Measurements from ENCODE around the gene EEPD1. TPM values are rescaled to one million over a fixed set of nuclear protein-coding genes. Genes with fewer than 3 reads are reported as not detected.

The EEPD1 gene
- total and polyA plus RNA-seq, 11 donors: 3.7 to 12.2 (median 7.7) TPM

- peak in 1 of 4 donors; percentile 29 for ATAC-seq
- H3K4me1 ChIP-seq: peaks cover 0 to 62% (median 29%) of the 10 kb centered on the region in 12 donors
- WGBS, 4 donors: 54 to 72% (median 63%) methylated on average over 9 of the region's 9 CpGs
These were observed 49.3 kb downstream of the EEPD1 start for GRCh38 chr7:36202398-36202797.

GRCh38 chr7:36203071-36203790 lies 50.2 kb downstream of the EEPD1 start:
- DNase-seq (no peak), ATAC-seq (no peak)
- intact Hi-C loops (cut with DNase I): loop anchor here in 3 of 10 donors (10.0 kb wide), 3 partner anchors 48 to 82 kb away; partner anchors contain the start of gene EEPD1 (in 1 of the 3)
- Histone ChIP-seq H3K36me3 (no peaks in the 10 kb centered on the region), H3K4me1 (peaks cover 6 to 71% (median 36%) of the 10 kb centered on the region in 12 donors), H3K4me3 (no peak overlapping the region), H3K9me3 (no peaks in the 10 kb centered on the region), H3K27me3 (no peaks in the 10 kb centered on the region), H3K27ac (peak overlapping the region in 1 of 12 donors; percentile 27)
- 54 to 68% (median 58%) methylated on average over 8 of the region's 8 CpGs for WGBS, 4 donors
- TF ChIP-seq, protein P1, sequence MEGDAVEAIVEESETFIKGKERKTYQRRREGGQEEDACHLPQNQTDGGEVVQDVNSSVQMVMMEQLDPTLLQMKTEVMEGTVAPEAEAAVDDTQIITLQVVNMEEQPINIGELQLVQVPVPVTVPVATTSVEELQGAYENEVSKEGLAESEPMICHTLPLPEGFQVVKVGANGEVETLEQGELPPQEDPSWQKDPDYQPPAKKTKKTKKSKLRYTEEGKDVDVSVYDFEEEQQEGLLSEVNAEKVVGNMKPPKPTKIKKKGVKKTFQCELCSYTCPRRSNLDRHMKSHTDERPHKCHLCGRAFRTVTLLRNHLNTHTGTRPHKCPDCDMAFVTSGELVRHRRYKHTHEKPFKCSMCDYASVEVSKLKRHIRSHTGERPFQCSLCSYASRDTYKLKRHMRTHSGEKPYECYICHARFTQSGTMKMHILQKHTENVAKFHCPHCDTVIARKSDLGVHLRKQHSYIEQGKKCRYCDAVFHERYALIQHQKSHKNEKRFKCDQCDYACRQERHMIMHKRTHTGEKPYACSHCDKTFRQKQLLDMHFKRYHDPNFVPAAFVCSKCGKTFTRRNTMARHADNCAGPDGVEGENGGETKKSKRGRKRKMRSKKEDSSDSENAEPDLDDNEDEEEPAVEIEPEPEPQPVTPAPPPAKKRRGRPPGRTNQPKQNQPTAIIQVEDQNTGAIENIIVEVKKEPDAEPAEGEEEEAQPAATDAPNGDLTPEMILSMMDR (IDR thresholded peaks at IDR 0.05): no peak
- TF ChIP-seq POLR2A (IDR thresholded peaks at IDR 0.05): no peak

More at GRCh38 chr7:36202398-36202797, 49.3 kb downstream of the EEPD1 start:
- no peak for DNase-seq
- H3K27me3 ChIP-seq: no peaks in the 10 kb centered on the region
- H3K27ac ChIP-seq: peak overlapping the region in 1 of 12 donors; percentile 27
- no peaks in the 10 kb centered on the region for H3K9me3 ChIP-seq
- no peaks in the 10 kb centered on the region for H3K36me3 ChIP-seq
- intact Hi-C loops (cut with DNase I): loop anchor here in 3 of 10 donors (10.0 kb wide), 3 partner anchors 48 to 82 kb away; partner anchors contain the start of gene EEPD1 (in 1 of the 3)
- no peak overlapping the region for H3K4me3 ChIP-seq
- TF ChIP-seq, protein P1 (IDR thresholded peaks at IDR 0.05): no peak
- no peak for TF ChIP-seq POLR2A (IDR thresholded peaks at IDR 0.05)

GRCh38 chr7:36204044-36204663 lies 51.1 kb downstream of the EEPD1 start:
- DNase-seq (no peak), ATAC-seq (no peak)
- Histone ChIP-seq H3K27ac (no peak overlapping the region), H3K4me1 (peaks cover 6 to 73% (median 44%) of the 10 kb centered on the region in 12 donors), H3K9me3 (no peaks in the 10 kb centered on the region), H3K4me3 (no peak overlapping the region), H3K27me3 (no peaks in the 10 kb centered on the region), H3K36me3 (no peaks in the 10 kb centered on the region)
- 83 to 93% (median 90%) methylated on average over 5 of the region's 5 CpGs for whole genome bisulfite sequencing, 4 donors
- TF ChIP-seq POLR2A (IDR thresholded peaks at IDR 0.05): no peak
- TF ChIP-seq, protein P1 (IDR thresholded peaks at IDR 0.05): no peak
- intact Hi-C loops (cut with DNase I): loop anchor here in 3 of 10 donors (10.0 kb wide), 3 partner anchors 49 to 81 kb away; partner anchors contain the start of gene EEPD1 (in 1 of the 3)
